Measurements from ENCODE around the gene PLEKHM3.
"Not testable (repeated sequence)": the region's sequence is repeated elsewhere in the genome, so short reads cannot be mapped to it uniquely, and the experiment has no call there.

PLEKHM3 gene

GRCh38 chr2:208034503-208035140 lies 9.3 kb upstream of the PLEKHM3 start:
- no peak for DNase-seq

GRCh38 chr2:208033701-208034502 lies 8.6 kb upstream of the PLEKHM3 start:
- no peak for DNase-seq

DNA sequence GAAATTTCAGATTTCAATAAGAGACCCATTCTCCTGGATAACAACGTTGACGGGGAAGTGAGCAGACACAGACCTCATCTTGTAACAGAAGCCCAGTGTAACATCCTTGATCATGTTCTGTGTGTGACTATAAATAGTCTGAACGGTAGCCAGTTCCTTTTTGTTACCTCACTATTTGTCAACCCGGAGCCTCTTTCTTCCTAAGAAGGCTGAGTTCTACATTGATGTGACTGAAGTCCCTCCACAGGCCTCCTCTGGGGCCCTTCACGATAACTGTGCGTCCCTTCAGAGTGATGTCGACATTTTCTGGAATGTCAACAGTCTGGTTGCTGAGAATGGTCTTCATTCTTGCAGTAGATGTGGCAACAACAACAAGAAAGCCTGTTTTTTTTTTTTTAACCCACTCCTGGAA lies 6.3 kb upstream of the PLEKHM3 start:
- DNase-seq: no peak

DNA sequence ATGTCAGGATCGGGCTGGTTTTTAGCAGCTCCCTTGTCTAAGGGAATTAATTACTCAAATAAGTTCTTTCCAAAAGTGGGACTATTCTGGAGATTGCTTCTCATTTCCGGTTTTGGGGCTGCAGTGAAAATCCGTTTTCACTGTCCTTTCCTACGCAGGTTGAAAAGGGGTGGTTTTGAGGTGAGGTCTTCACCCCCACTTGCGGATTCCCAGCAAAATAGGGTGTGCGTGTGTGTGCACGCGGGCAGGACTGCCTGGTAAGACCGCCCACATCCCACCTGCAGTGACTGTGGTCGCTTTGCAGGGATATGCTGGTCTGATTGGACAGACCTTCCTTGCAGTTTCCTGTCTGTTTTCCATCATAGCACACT lies 472 bp upstream of the PLEKHM3 start:
- no peak for DNase-seq

DNA sequence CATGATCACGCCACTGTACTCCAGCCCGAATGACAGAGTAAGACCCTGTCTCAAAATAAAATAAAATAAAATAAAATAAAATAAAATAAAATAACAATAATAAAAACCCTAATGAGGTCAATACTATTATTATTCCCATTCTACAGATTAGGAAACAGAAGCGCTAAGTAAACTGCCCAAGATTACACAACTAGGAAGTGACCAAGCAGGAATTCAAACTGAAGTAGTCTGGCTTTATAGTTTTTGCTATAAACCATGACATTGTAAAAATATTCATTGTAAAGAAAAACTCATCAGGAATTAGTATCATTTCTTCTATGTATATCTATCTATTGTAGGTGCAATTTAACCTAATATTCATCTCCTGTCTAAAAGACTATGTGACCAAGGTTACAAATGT lies 1.2 kb downstream of the PLEKHM3 start:
- DNase-seq: no peak

- DNase-seq: no peak
These were observed 5.1 kb downstream of the PLEKHM3 start for GRCh38 chr2:208020253-208020652.

- DNase-seq: not testable (repeated sequence)
These were observed 7.1 kb downstream of the PLEKHM3 start for GRCh38 chr2:208018124-208018712.

DNA sequence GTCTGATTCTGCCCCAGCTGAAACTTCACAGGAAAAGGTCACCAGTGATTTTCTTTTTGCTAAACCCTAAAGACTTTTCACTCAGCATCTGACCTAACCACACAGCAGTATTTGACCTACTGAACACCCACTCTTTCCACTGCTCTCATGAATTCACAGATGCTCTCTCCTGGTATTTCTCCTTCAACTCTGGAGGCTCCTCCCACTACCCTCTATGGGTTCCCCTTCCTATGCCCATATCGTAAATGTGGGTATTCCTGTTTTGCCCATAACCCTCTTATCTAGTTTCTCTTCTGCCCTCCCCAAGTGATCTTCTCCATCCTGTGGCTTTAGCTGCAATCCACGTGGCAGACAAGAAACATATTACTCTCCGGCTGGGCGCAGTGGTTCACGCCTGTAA lies 7.6 kb downstream of the PLEKHM3 start:
- DNase-seq: no peak

- no peak for DNase-seq
These were observed 9.9 kb downstream of the PLEKHM3 start for GRCh38 chr2:208015475-208015874.

DNA sequence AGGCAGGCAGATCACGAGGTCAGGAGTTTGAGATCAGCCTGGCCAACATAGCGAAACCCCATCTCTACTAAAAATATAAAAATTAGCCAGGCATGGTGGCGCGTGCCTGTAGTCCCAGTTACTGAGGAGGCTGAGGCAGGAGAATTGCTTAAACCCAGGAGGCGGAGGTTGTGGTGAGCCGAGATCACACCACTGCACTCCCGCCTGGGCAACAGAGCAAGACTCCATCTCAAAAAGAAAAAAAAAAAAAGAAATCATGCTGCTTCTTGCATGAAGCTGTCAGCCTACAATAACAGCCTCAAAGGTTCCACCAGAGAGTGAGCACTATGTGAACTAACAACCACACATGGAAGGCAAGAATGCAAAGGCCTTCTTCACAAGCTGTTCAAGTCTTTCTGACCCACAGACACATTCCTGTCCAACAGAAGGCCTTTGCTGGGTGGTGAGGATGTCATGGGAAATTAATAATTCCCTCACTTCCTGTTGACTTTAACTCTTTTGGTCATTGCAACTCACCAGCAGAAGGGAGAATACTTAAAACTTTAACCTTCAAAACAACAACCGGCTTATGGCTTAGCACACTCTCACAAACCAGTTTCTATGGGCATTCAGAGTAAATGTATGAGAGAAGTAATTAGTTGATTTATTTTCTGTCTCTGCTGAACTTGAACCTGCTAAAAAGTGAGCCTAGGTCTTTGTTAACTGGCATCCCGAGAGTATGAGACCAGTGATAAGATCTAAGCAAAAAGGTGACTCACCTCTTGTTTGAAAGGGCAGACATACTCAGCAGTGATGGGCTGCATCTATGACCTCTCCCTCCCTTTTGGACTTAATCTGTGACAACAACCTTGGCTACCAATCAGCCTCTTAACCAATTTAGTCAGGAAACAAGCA lies 11.8 kb downstream of the PLEKHM3 start:
- no peak for DNase-seq

DNA sequence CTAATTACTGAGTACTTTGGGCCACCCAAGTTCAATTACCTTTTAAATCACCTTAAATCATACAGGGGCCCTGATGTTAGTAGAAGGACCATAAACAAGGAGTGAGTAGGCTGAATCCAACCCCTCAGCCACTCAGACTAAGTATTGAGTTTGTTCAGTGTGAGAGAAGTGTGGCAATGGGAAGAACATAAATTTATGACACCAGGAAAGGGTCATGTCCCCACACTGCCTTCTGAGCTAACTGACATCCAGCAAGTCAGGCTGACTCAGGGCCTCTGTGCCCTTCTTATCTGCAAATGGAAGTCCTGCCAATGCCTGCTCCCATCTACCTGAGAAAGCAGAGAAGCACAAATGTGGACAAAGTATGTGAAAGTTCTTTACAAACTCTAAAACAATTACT lies 12.9 kb downstream of the PLEKHM3 start:
- DNase-seq: no peak

GRCh38 chr2:208010506-208010905 lies 14.8 kb downstream of the PLEKHM3 start:
- no peak for DNase-seq

DNA sequence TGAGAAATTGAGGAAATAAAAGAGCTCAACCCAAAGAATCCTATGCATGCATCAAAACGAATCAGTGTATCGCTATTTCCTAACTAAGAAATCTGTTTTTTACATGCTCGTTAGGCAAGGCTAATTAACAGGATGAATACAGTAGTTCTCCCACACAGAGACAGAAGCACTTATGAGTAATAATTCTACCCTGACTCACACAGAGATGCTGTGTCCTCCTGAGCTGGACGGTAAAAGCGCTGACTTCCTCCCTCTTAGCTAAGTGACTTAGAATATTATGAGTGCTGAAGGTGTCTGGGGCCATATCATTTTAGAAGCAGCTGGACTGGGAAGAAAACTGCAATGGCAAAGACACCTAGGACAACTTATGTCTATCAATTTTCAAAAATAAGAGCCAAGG lies 18.5 kb downstream of the PLEKHM3 start:
- no peak for DNase-seq

DNA sequence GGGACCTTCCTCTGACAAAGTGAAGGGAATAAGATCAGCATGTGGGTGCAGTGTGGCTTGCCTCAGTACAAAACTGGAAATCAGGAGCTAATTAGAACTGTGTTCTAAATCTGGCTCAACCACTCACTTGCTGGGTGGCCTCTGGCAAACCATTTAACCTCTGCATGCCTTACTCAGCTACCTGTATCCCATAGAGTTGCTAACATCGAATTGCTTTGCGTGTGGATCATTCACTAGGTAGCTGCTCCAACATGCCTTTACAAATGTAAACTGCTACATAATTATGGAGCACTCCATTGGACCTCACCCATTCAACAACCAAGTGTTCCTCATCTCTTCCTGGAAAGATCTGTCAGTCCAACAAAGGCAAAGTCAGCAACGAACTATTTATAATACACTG lies 19.0 kb downstream of the PLEKHM3 start:
- no peak for DNase-seq

DNA sequence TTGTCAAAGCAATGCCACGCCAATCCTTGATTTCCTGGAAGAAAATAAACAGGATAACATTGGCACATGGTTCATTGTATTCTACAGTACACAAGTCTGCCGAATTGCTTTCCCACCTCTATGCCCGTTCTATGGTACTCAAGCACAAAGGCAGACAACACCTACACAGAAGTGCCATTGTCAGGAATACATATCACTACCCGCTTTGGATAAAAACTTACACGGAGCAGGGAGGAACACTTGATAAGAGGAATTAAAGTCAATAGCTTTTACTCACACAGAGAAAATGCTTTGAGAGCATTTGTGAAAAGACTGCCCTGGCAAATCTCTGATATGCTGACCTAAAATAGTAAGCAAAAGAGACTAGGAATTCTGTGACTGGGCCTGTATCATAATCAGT lies 23.4 kb downstream of the PLEKHM3 start:
- DNase-seq: no peak

- DNase-seq: no peak
These were observed 24.5 kb downstream of the PLEKHM3 start for GRCh38 chr2:208000701-208001395.

DNA sequence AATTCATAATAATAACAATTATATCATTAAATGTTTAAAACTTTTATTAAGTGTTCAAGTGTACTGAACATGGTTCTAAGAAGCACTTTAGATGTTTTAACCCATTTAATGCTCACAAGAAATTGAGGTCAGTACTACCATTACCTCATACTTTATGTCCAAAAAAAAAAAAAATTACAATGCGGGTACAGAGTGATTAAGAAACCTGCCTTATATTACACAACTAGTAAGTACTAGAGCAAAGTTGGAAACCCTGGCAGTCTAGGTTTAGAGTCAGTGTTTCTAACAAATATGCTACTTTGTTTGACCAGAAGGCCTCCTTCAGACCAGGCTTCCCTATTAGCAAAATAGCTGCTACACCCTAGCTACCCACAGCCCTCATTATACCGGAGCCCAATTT lies 28.5 kb downstream of the PLEKHM3 start:
- DNase-seq: no peak

- no peak for DNase-seq
These were observed 29.4 kb downstream of the PLEKHM3 start for GRCh38 chr2:207995887-207996286.

DNA sequence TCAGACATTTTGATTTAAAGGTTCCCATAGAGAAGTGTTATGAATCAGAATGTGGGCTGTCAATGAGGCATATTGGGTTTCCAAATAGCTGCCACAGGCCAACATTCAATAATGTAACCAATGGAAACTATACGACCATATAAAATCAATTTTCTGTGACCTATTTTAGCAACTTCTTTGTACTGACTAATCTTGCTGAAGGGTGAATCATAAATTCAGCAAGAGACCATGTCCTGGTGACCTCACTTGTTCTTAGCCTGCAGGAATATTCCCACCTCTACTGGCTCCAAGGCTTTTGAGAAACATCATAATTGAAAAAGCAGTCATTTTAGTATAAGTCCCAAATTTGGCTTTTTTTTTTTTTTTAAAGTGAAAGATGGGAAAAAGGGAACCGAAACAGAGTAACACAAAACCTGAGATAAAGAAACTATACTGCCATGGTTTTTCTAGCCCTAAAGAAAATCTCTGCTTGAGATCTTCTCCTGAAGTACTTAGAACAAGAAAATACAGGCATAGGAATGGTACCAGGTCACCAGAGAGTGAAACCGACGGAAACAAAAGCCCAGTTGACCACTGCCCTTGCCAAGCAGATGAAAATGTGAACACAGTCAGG lies 32.1 kb downstream of the PLEKHM3 start:
- DNase-seq: no peak

- no peak for DNase-seq
These were observed 33.4 kb downstream of the PLEKHM3 start for GRCh38 chr2:207991944-207992343.

GRCh38 chr2:207990784-207991183 lies 34.5 kb downstream of the PLEKHM3 start:
- no peak for DNase-seq

GRCh38 chr2:207988975-207989374 lies 36.4 kb downstream of the PLEKHM3 start:
- DNase-seq: no peak
